ENCODE data around the gene WDR53.
A peak's percentile ranks its signal among the peaks of the same experiment; 100 is the strongest.

- TF ChIP-seq CTCF (IDR thresholded peaks at IDR 0.05) (peak; percentile 90), SIN3A (IDR thresholded peaks at IDR 0.05; ENCODE audit: borderline replicate concordance, insufficient read depth, low read depth, low read length) (no peak), POLR2AphosphoS5 (IDR thresholded peaks at IDR 0.05; ENCODE audit: low read depth, low read length) (no peak), TCF7L2 (IDR thresholded peaks at IDR 0.05; ENCODE audit: low read depth, low read length) (no peak)
Observed at GRCh38 chr3:196537319-196537984, 30.9 kb downstream of the WDR53 start.
